GM12878 (cell line): ENCODE results near the gene SEPTIN10. TPM values are rescaled to one million over a fixed set of nuclear protein-coding genes. Genes with fewer than 3 reads are reported as not detected.

ENCODE experiments used
- ATAC-seq: fragments of 200-7000 bp; cut with Tn5 transposase; 3 replicates; pipeline ENCODE4 v1.9.1; 2020; ENCODE audit warnings: mild to moderate bottlenecking, moderate library complexity
- BruUV-seq: library from RNA; stranded (reverse); fragments of 400-500 nt; replicated peaks from 2 replicates; lab custom pipeline; 2021; lab: Mats Ljungman, UMichigan
- CTCF ChIA-PET: fragments of 300-600 bp; sonication (Branson Sonifier 250); formaldehyde crosslinking; extraction: SDS; loops from one replicate; lab custom pipeline; 2021; ENCODE audit warnings: inconsistent platforms; lab: Yijun Ruan, JAX
- POLR2A ChIA-PET: fragments of 350-600 bp; formaldehyde crosslinking; extraction: SDS; loops from one replicate; lab custom pipeline; 2021; ENCODE audit warnings: inconsistent platforms; lab: Charles Lee
- RAD21 ChIA-PET: fragments of 300-600 bp; sonication (Branson Sonifier 250); formaldehyde crosslinking; loops from one replicate; lab custom pipeline; 2023; ENCODE audit warnings: antibody characterized with exemption; ENCODE audit not compliant: unreplicated experiment; lab: Charles Lee
- SMC1A ChIA-PET: fragments of 300-600 bp; sonication (Branson Sonifier 250); formaldehyde crosslinking; loops from one replicate; lab custom pipeline; 2023; ENCODE audit not compliant: unreplicated experiment, uncharacterized antibody; lab: Charles Lee
- DNase-seq: peaks from one replicate; pipeline ENCODE4 v3.0.0-alpha.2; 2011; ENCODE audit warnings: low read depth, low spot score
- FAIRE-seq: peaks from 3 replicates; lab custom pipeline; 2011; peaks lifted over from hg19 to GRCh38; lab: Jason Lieb, UNC
- H2AFZ ChIP-seq: 2 replicates; pipeline ENCODE4 v1.6.0; 2011; ENCODE audit warnings: low read depth, low read length, control low read depth; ENCODE audit not compliant: control insufficient read depth
- H3K27ac ChIP-seq: 2 replicates; pipeline ENCODE4 v1.5.1; 2011; ENCODE audit warnings: control low read depth; ENCODE audit not compliant: control insufficient read depth, insufficient read depth
- H3K27me3 ChIP-seq, 2 experiments: replicated peaks in 1 of 2; 2 replicates each; pipeline versions ENCODE4 v1.6.0 to v1.6.1; 2011; ENCODE audit warnings: low read length in 1 of 2; ENCODE audit not compliant: control insufficient read depth in 2 of 2, insufficient read depth in 2 of 2
- H3K36me3 ChIP-seq, 2 experiments: 2 replicates each; pipeline ENCODE4 v1.5.1; 2011; ENCODE audit warnings: low read length in 1 of 2; ENCODE audit not compliant: control insufficient read depth in 2 of 2, insufficient read depth in 2 of 2
- H3K4me1 ChIP-seq: 2 replicates; pipeline ENCODE4 v1.6.1; 2011; ENCODE audit warnings: mild to moderate bottlenecking, low read length, moderate library complexity, mixed read lengths; ENCODE audit not compliant: control insufficient read depth, insufficient read depth
- H3K4me2 ChIP-seq: 2 replicates; pipeline ENCODE4 v1.6.0; 2011; ENCODE audit warnings: control low read depth; ENCODE audit not compliant: control insufficient read depth, insufficient read depth
- H3K4me3 ChIP-seq: fragments of 200-600 bp; sonication (generic); 2 replicates; pipeline ENCODE4 v1.5.1; 2016
- H3K79me2 ChIP-seq: 2 replicates; pipeline ENCODE4 v1.6.0; 2011; ENCODE audit warnings: low read length; ENCODE audit not compliant: control insufficient read depth, insufficient read depth
- H3K9ac ChIP-seq: 2 replicates; pipeline ENCODE4 v1.8.0; 2011; ENCODE audit warnings: low read length, control low read depth, mixed read lengths; ENCODE audit not compliant: control insufficient read depth, insufficient read depth
- H3K9me3 ChIP-seq: replicated peaks from 3 replicates; pipeline ENCODE4 v1.5.1; 2011; ENCODE audit warnings: mild to moderate bottlenecking, low read length; ENCODE audit not compliant: control insufficient read depth, insufficient read depth
- H4K20me1 ChIP-seq: 2 replicates; pipeline ENCODE4 v1.6.0; 2011; ENCODE audit not compliant: control insufficient read depth, insufficient read depth
- BCLAF1 ChIP-seq: fragments of 450-650 bp; IDR thresholded peaks from 2 replicates; pipeline ENCODE4 v1.6.1; 2017; ENCODE audit warnings: antibody characterized with exemption, mild to moderate bottlenecking, moderate library complexity
- CREM ChIP-seq: IDR thresholded peaks from 2 replicates; pipeline ENCODE4 v1.6.1; 2014; ENCODE audit warnings: antibody characterized with exemption, low read depth
- JUNB ChIP-seq: IDR thresholded peaks from 2 replicates; pipeline ENCODE4 v1.6.1; 2016; ENCODE audit warnings: antibody characterized with exemption, mild to moderate bottlenecking
- RCOR1 ChIP-seq: conservative IDR thresholded peaks from 2 replicates; pipeline ENCODE4 v1.6.1; 2012; ENCODE audit warnings: low read depth, low read length, improper control_type of control experiment
- SIN3A ChIP-seq: IDR thresholded peaks from 2 replicates; pipeline ENCODE4 v1.6.1; 2012; ENCODE audit warnings: low read depth, low read length, improper control_type of control experiment
- SMAD1 ChIP-seq: fragments of 450-650 bp; IDR thresholded peaks from 2 replicates; pipeline ENCODE4 v1.6.1; 2018; ENCODE audit warnings: mild to moderate bottlenecking, low read depth; ENCODE audit not compliant: partially characterized antibody
- TARDBP ChIP-seq: IDR thresholded peaks from 2 replicates; pipeline ENCODE4 v1.6.1; 2016; ENCODE audit warnings: borderline replicate concordance
- ZBTB40 ChIP-seq: fragments of 450-650 bp; IDR thresholded peaks from 2 replicates; pipeline ENCODE4 v1.6.1; 2016; ENCODE audit warnings: mild to moderate bottlenecking, moderate library complexity, borderline replicate concordance
- WGBS: methylation state at CpG from one replicate; pipeline ENCODE4 v1.1.6; 2016; ENCODE audit warnings: low lambda C conversion rate; ENCODE audit not compliant: insufficient replicate concordance, insufficient coverage; ENCODE audit errors: missing lambda C conversion rate; 5-methylcytosine and 5-hydroxymethylcytosine counted together
- in situ Hi-C: fragments of 300-500 bp; cut with MboI; formaldehyde crosslinking; loops from 9 replicates; pipeline ENCODE4 v1.14.3; 2018; ENCODE audit warnings: mixed read lengths
- intact Hi-C: fragments of 100-400 bp; cut with micrococcal nuclease; formaldehyde crosslinking; loops from one replicate; pipeline ENCODE4 v1.14.2; 2022; ENCODE audit not compliant: unreplicated experiment
- polyA plus RNA-seq, 11 experiments: library from polyadenylated mRNA; depleted of rRNA in 4 of 11; unstranded in 6 of 11; stranded (reverse) in 5 of 11; fragments of >200 nt; fragmentation: Nextera tagmentation in 4 of 11; fragmentation: Illumina TruSeq in 1 of 11; extraction: Ambion mirVana in 4 of 11; extraction: Trizol in 1 of 11; gene quantifications; 1 replicate in 1 of 11; 2 replicates in 10 of 11; pipeline versions ENCODE4 v1.2.1 to v1.2.3, GENCODE V29; 2011 to 2016; ENCODE audit warnings: inconsistent platforms in 2 of 11, missing spikeins in 2 of 11, low read depth in 1 of 11
- total RNA-seq, 4 experiments: library from RNA; depleted of rRNA in 3 of 4; stranded (reverse); fragments of >200 nt in 3 of 4; fragmentation: Illumina TruSeq in 1 of 4; extraction: Trizol in 1 of 4; gene quantifications; 2 replicates each; pipeline versions ENCODE4 v1.2.1 to v1.2.3, GENCODE V29; 2013 to 2021

The SEPTIN10 gene
- total and polyA plus RNA-seq, 10 of the 15 experiments (the other 5 are each of a cell fraction or from before 2014, with no cell fraction given) = 20.2 to 132 (median 62.7) TPM

- no peak for ATAC-seq
- no peaks in the 10 kb centered on the region for H3K36me3 ChIP-seq
- ChIA-PET CTCF (interaction anchor here (1.0 kb wide), 1 partner anchor 15 kb away, joined by 3 read pairs; no protein-coding TSS in a partner anchor), POLR2A (no interaction called here), SMC1A (interaction anchor here (1.0 to 1.1 kb wide), 2 partner anchors 24 to 27 kb away, joined by 3 to 4 read pairs; no protein-coding TSS in a partner anchor), RAD21 (interaction anchor here (2.1 kb wide), 1 partner anchor 27 kb away, joined by 5 read pairs; no protein-coding TSS in a partner anchor)
- no peaks in the 10 kb centered on the region for H3K9me3 ChIP-seq
- no peak overlapping the region for H3K27ac ChIP-seq
- H3K79me2 ChIP-seq = no peaks in the 10 kb centered on the region
- no peak overlapping the region for H2AFZ ChIP-seq
- H3K27me3 ChIP-seq = no peaks in the 10 kb centered on the region
- no peak overlapping the region for H3K9ac ChIP-seq
- H3K4me1 ChIP-seq = peaks cover 11% of the 10 kb centered on the region
- no peak overlapping the region for H3K4me3 ChIP-seq
- intact Hi-C loops = loop anchor here (10.0 kb wide), 1 partner anchor 475 kb away; no protein-coding TSS in a partner anchor
- no peak overlapping the region for H3K4me2 ChIP-seq
- no peak for FAIRE-seq
- DNase-seq = no peak
- TF ChIP-seq SIN3A (no peak), RCOR1 (no peak), CREM (no peak), ZBTB40 (no peak), SMAD1 (no peak), TARDBP (no peak), BCLAF1 (no peak), JUNB (no peak)
- WGBS = 53% methylated on average over 4 of the region's 4 CpGs
- no TSS peak for BruUV-seq
- no peaks in the 10 kb centered on the region for H4K20me1 ChIP-seq
- in situ Hi-C loops = no loop called here
Observed at GRCh38 chr2:109519513-109519912, 94.3 kb downstream of the SEPTIN10 start.
